ENCODE data around the gene KDM2A. TPM values are rescaled to one million over a fixed set of nuclear protein-coding genes. Genes with fewer than 3 reads are reported as not detected.
A peak's percentile ranks its signal among the peaks of the same experiment; 100 is the strongest.

KDM2A gene
- total RNA-seq, 1 experiment from 2014 or later: 120 TPM

- Histone ChIP-seq H4K20me1 (ENCODE audit: insufficient read depth) (peaks cover 19% of the 10 kb centered on the region), H3K79me2 (ENCODE audit: low read depth) (peaks cover 40% of the 10 kb centered on the region), H2AFZ (peak overlapping the region; percentile 92), H3K4me1 (replicated peaks; ENCODE audit: insufficient read depth) (peaks cover 13% of the 10 kb centered on the region), H3K27me3 (ENCODE audit: insufficient read depth, low read depth) (no peaks in the 10 kb centered on the region), H3K9me2 (ENCODE audit: insufficient read depth) (no peaks in the 10 kb centered on the region), H3K4me3 (peak overlapping the region; percentile 61; the same call in 1 of the 2 replicates), H3K27ac (peak overlapping the region; percentile 82), H3K36me3 (ENCODE audit: low read depth) (0 out of 2 replicates have a peak, but pooled peaks cover under 1% of the 10 kb centered on the region), H3F3A (ENCODE audit: insufficient read depth, low read depth) (peaks cover 32% of the 10 kb centered on the region; the same call in 1 of the 2 replicates), H3K4me2 (peak overlapping the region; percentile 83), H3K9me3 (ENCODE audit: insufficient read depth, low read depth) (no peaks in the 10 kb centered on the region)
- TF ChIP-seq CTCF (conservative IDR thresholded peaks at IDR 0.05) (no peak), EZH2 (IDR thresholded peaks at IDR 0.05; ENCODE audit: low read depth) (no peak)
- DNase-seq: peak; percentile 46 to 65
- CTCF ChIA-PET: interaction anchor here (0.6 kb wide), 2 partner anchors 9 to 262 kb away, joined by 3 to 5 read pairs; no protein-coding TSS in a partner anchor
- POLR2A ChIA-PET (ENCODE audit: unreplicated experiment): interaction anchor here (0.6 to 1.0 kb wide), 5 partner anchors 22 to 128 kb away, joined by 3 to 13 read pairs (median 4); no protein-coding TSS in a partner anchor
- intact Hi-C loops (cut with micrococcal nuclease; ENCODE audit: unreplicated experiment): loop anchor here (2.0 to 5.0 kb wide), 2 partner anchors 36 to 63 kb away; no protein-coding TSS in a partner anchor
- BruUV-seq (replicated peaks): no TSS peak
These were observed 789 bp upstream of the KDM2A start for GRCh38 chr11:67118181-67118766.

- Histone ChIP-seq H3K27me3 (ENCODE audit: insufficient read depth, low read depth) (no peaks in the 10 kb centered on the region), H3K36me3 (ENCODE audit: low read depth) (peaks cover 8% of the 10 kb centered on the region), H3K79me2 (ENCODE audit: low read depth) (peaks cover 55% of the 10 kb centered on the region), H4K20me1 (ENCODE audit: insufficient read depth) (peaks cover 19% of the 10 kb centered on the region), H3K4me2 (peak overlapping the region; percentile 92), H3K4me3 (peak overlapping the region; percentile 83), H3K9me3 (ENCODE audit: insufficient read depth, low read depth) (no peaks in the 10 kb centered on the region), H3K9me2 (ENCODE audit: insufficient read depth) (no peaks in the 10 kb centered on the region), H3F3A (ENCODE audit: insufficient read depth, low read depth) (peaks cover 43% of the 10 kb centered on the region), H3K4me1 (replicated peaks; ENCODE audit: insufficient read depth) (peaks cover 13% of the 10 kb centered on the region), H2AFZ (peak overlapping the region; percentile 85), H3K27ac (peak overlapping the region; percentile 62)
- BruUV-seq (replicated peaks): TSS peak; percentile 58
- POLR2A ChIA-PET (ENCODE audit: unreplicated experiment): interaction anchor here (0.5 to 1.0 kb wide), 8 partner anchors 29 to 270 kb away, joined by 4 to 13 read pairs (median 6); no protein-coding TSS in a partner anchor
- TF ChIP-seq EZH2 (IDR thresholded peaks at IDR 0.05; ENCODE audit: low read depth): no peak
- TF ChIP-seq CTCF (conservative IDR thresholded peaks at IDR 0.05): no peak
- DNase-seq: peak in 1 of 2 experiments; percentile 29
- CTCF ChIA-PET: interaction anchor here (0.6 kb wide), 6 partner anchors 38 to 502 kb away, joined by 3 to 6 read pairs (median 4); no protein-coding TSS in a partner anchor
- intact Hi-C loops (cut with micrococcal nuclease; ENCODE audit: unreplicated experiment): loop anchor here (2.0 to 5.0 kb wide), 3 partner anchors 37 to 123 kb away; no protein-coding TSS in a partner anchor
These were observed 725 bp downstream of the KDM2A start for GRCh38 chr11:67119585-67120391.

GRCh38 chr11:67120456-67120855 lies 1.4 kb downstream of the KDM2A start:
- H3K27me3 ChIP-seq (ENCODE audit: insufficient read depth, low read depth): no peaks in the 10 kb centered on the region
- TF ChIP-seq EZH2 (IDR thresholded peaks at IDR 0.05; ENCODE audit: low read depth): no peak
- no peak for TF ChIP-seq CTCF (conservative IDR thresholded peaks at IDR 0.05)
- intact Hi-C loops (cut with micrococcal nuclease; ENCODE audit: unreplicated experiment): loop anchor here (5.0 kb wide), 1 partner anchor 122 kb away; no protein-coding TSS in a partner anchor
- peaks cover 62% of the 10 kb centered on the region for H3K79me2 ChIP-seq (ENCODE audit: low read depth)
- H3F3A ChIP-seq (ENCODE audit: insufficient read depth, low read depth): peaks cover 42% of the 10 kb centered on the region
- ChIA-PET POLR2A (ENCODE audit: unreplicated experiment) (no interaction called here), CTCF (no interaction called here)
- no peaks in the 10 kb centered on the region for H3K9me2 ChIP-seq (ENCODE audit: insufficient read depth)
- peak overlapping the region; percentile 61 for H3K27ac ChIP-seq
- peak overlapping the region; percentile 83 for H3K4me3 ChIP-seq
- no peak for DNase-seq
- no peaks in the 10 kb centered on the region for H3K9me3 ChIP-seq (ENCODE audit: insufficient read depth, low read depth)
- H3K36me3 ChIP-seq (ENCODE audit: low read depth): peaks cover 12% of the 10 kb centered on the region
- H4K20me1 ChIP-seq (ENCODE audit: insufficient read depth): peaks cover 24% of the 10 kb centered on the region
- no TSS peak for BruUV-seq (replicated peaks)
- H3K4me1 ChIP-seq (replicated peaks; ENCODE audit: insufficient read depth): peaks cover 13% of the 10 kb centered on the region
- H3K4me2 ChIP-seq: peak overlapping the region; percentile 92
- H2AFZ ChIP-seq: peak overlapping the region; percentile 85
